SK-N-SH treated with all-trans-retinoic acid at 6 μM for 48 hours (cell line): ENCODE results near the gene WIPF2.
"Not testable (repeated sequence)": the region's sequence is repeated elsewhere in the genome, so short reads cannot be mapped to it uniquely, and the experiment has no call there.

Experiments
- ATAC-seq: fragments of 200-7000 bp; cut with Tn5 transposase; 3 replicates; pipeline ENCODE4 v1.9.1; 2020; ENCODE audit warnings: mild to moderate bottlenecking, moderate library complexity
- ARNTL ChIP-seq: fragments of 450-650 bp; formaldehyde crosslinking; IDR thresholded peaks from 2 replicates; pipeline ENCODE4 v1.5.0; 2020; ENCODE audit warnings: low read depth, mild to moderate bottlenecking, moderate library complexity, borderline replicate concordance
- BACH2 ChIP-seq: fragments of 250-450 bp; sonication (Bioruptor Pico); IDR thresholded peaks from 2 replicates; pipeline ENCODE4 v1.9.0; 2021; ENCODE audit warnings: mild to moderate bottlenecking, borderline replicate concordance
- CREB5 ChIP-seq: fragments of 250-450 bp; sonication (Bioruptor Pico); IDR thresholded peaks from 2 replicates; pipeline ENCODE4 v1.5.1; 2020; ENCODE audit warnings: low read depth, mild to moderate bottlenecking, moderate library complexity
- CSDC2 ChIP-seq: fragments of 250-450 bp; sonication (Bioruptor Pico); IDR thresholded peaks from 2 replicates; pipeline ENCODE4 v1.5.0; 2020; ENCODE audit warnings: mild to moderate bottlenecking, moderate library complexity
- CSRNP3 ChIP-seq: fragments of 250-450 bp; sonication (Bioruptor Pico); IDR thresholded peaks from 2 replicates; pipeline ENCODE4 v1.5.1; 2021; ENCODE audit warnings: mild to moderate bottlenecking, moderate library complexity
- ESRRG ChIP-seq: fragments of 250-450 bp; sonication (Bioruptor Pico); IDR thresholded peaks from 2 replicates; pipeline ENCODE4 v1.6.1; 2021; ENCODE audit warnings: mild to moderate bottlenecking
- GLIS3 ChIP-seq: fragments of 250-450 bp; sonication (Bioruptor Pico); IDR thresholded peaks from 2 replicates; pipeline ENCODE4 v1.5.0; 2020; ENCODE audit warnings: mild to moderate bottlenecking, moderate library complexity
- ISL1 ChIP-seq: fragments of 250-450 bp; sonication (Bioruptor Pico); IDR thresholded peaks from 2 replicates; pipeline ENCODE4 v2.1.2; 2022; ENCODE audit warnings: mild to moderate bottlenecking, moderate library complexity
- PATZ1 ChIP-seq: fragments of 250-450 bp; sonication (Bioruptor Pico); IDR thresholded peaks from 2 replicates; pipeline ENCODE4 v1.8.0; 2020; ENCODE audit warnings: mild to moderate bottlenecking, moderate library complexity, borderline replicate concordance
- POU6F1 ChIP-seq: fragments of 250-450 bp; sonication (Bioruptor Pico); IDR thresholded peaks from 2 replicates; pipeline ENCODE4 v1.8.0; 2021; ENCODE audit warnings: low read depth, mild to moderate bottlenecking, moderate library complexity, borderline replicate concordance
- RARB ChIP-seq: fragments of 250-450 bp; sonication (Bioruptor Pico); IDR thresholded peaks from 2 replicates; pipeline ENCODE4 v1.8.0; 2021; ENCODE audit warnings: mild to moderate bottlenecking, moderate library complexity
- SNAI2 ChIP-seq: fragments of 250-450 bp; sonication (Bioruptor Pico); IDR thresholded peaks from 2 replicates; pipeline ENCODE4 v1.5.0; 2020; ENCODE audit warnings: mild to moderate bottlenecking, moderate library complexity
- TCF4 ChIP-seq: fragments of 250-450 bp; sonication (Bioruptor Pico); IDR thresholded peaks from 2 replicates; pipeline ENCODE4 v1.8.0; 2021; ENCODE audit warnings: mild to moderate bottlenecking, moderate library complexity, borderline replicate concordance
- TOX ChIP-seq: fragments of 250-450 bp; sonication (Bioruptor Pico); IDR thresholded peaks from 2 replicates; pipeline ENCODE4 v1.8.0; 2021; ENCODE audit warnings: mild to moderate bottlenecking, moderate library complexity, borderline replicate concordance
- TSHZ2 ChIP-seq: fragments of 250-450 bp; sonication (Bioruptor Pico); IDR thresholded peaks from 2 replicates; pipeline ENCODE4 v1.5.0; 2020; ENCODE audit warnings: mild to moderate bottlenecking, moderate library complexity
- ZC3H10 ChIP-seq: fragments of 250-450 bp; sonication (Bioruptor Pico); IDR thresholded peaks from 2 replicates; pipeline ENCODE4 v1.5.1; 2021; ENCODE audit warnings: mild to moderate bottlenecking, moderate library complexity
- ZFP3 ChIP-seq: fragments of 250-450 bp; sonication (Bioruptor Pico); IDR thresholded peaks from 2 replicates; pipeline ENCODE4 v1.5.0; 2020; ENCODE audit warnings: mild to moderate bottlenecking, moderate library complexity
- ZFP30 ChIP-seq: fragments of 450-650 bp; formaldehyde crosslinking; IDR thresholded peaks from 2 replicates; pipeline ENCODE4 v1.5.0; 2022; ENCODE audit warnings: mild to moderate bottlenecking, moderate library complexity
- ZNF565 ChIP-seq: fragments of 450-650 bp; formaldehyde crosslinking; conservative IDR thresholded peaks from 2 replicates; pipeline ENCODE4 v1.5.0; 2020; ENCODE audit warnings: low read depth, mild to moderate bottlenecking, moderate library complexity
- ZNF8 ChIP-seq: fragments of 450-650 bp; formaldehyde crosslinking; IDR thresholded peaks from 2 replicates; pipeline ENCODE4 v1.5.0; 2020; ENCODE audit warnings: mild to moderate bottlenecking, moderate library complexity

The WIPF2 gene

GRCh38 chr17:40230670-40231069, 11.6 kb downstream of the WIPF2 start:
- TF ChIP-seq TSHZ2: no peak
- TF ChIP-seq CSDC2 (CRISPR knock-in tag): no peak
- TF ChIP-seq TCF4 (CRISPR knock-in tag): no peak
- TF ChIP-seq SNAI2 (CRISPR knock-in tag): no peak
- no peak for TF ChIP-seq TOX (CRISPR knock-in tag)
- no peak for TF ChIP-seq GLIS3
- TF ChIP-seq ZNF565 (CRISPR knock-in tag): no peak
- TF ChIP-seq CREB5: no peak
- no peak for TF ChIP-seq ZFP3 (CRISPR knock-in tag)
- no peak for TF ChIP-seq ARNTL
- no peak for TF ChIP-seq ISL1 (CRISPR knock-in tag)
- TF ChIP-seq ZC3H10: no peak
- no peak for ATAC-seq

- ATAC-seq: not testable (repeated sequence)
These were observed 12.8 kb downstream of the WIPF2 start for GRCh38 chr17:40231928-40232327.

GRCh38 chr17:40241252-40241834, 22.2 kb downstream of the WIPF2 start:
- TF ChIP-seq TCF4 (CRISPR knock-in tag) (no peak), PATZ1 (CRISPR knock-in tag) (no peak), ESRRG (CRISPR knock-in tag) (no peak), TOX (CRISPR knock-in tag) (no peak), ZFP3 (CRISPR knock-in tag) (no peak), CSDC2 (CRISPR knock-in tag) (no peak), CSRNP3 (no peak), ZNF8 (CRISPR knock-in tag) (no peak), CREB5 (no peak), ZNF565 (CRISPR knock-in tag) (no peak), BACH2 (CRISPR knock-in tag) (no peak), ISL1 (CRISPR knock-in tag) (no peak), RARB (CRISPR knock-in tag) (no peak), ZC3H10 (no peak), TSHZ2 (no peak), ZFP30 (CRISPR knock-in tag) (no peak), ARNTL (no peak), POU6F1 (CRISPR knock-in tag) (no peak)

More at GRCh38 chr17:40241252-40241834, 22.2 kb downstream of the WIPF2 start:
- no peak for ATAC-seq
